HG03558 (cell line): ENCODE measurements around the gene LRP2BP.

Experiments
- ATAC-seq: cut with Tn5 transposase; IDR thresholded peaks from one replicate; pipeline ENCODE4 v1.9.1; 2021; ENCODE audit warnings: moderate number of reproducible peaks; ENCODE audit not compliant: unreplicated experiment; ENCODE audit errors: extremely low read depth

The LRP2BP gene

DNA sequence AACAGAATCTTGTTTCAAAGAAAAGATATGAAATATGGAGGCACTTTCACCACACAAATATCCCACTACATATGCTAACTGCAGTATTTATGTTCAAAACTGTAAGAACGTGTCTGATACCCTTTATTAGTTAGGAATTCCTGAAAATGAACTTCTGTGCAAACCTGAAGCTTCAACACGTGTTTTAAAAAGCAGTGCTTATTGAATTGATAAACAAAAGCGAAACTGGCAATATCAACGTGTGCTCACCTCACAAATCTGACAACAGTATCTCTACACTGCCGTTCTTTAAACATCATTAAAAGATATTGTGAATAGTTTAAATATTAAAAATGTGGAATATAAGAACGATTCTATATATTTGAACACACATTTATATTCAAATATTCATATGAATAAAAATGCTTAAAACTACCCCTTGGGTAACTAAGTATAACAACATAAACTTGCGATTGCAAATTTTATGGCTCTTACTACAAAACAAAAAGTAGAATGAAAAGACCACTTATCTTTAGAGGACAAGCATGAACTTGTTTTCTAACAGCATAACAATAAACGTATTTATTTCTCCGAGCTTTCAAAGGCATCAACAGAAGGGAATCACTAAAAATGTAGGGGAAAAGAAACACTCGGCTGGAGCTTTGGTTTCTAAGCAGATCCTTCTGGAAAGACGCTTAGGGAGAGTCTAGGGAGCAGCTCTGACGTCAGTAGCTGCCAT lies at the start of gene LRP2BP:
Gene LRP2BP, minus strand, starts transcription at position 687 of the 718 bp plus-strand sequence. CDS start 17,738 bp downstream, outside the sequence.
- no peak for ATAC-seq

GRCh38 chr4:185445209-185445608 lies 49.5 kb upstream of the LRP2BP start:
- ATAC-seq: no peak

DNA sequence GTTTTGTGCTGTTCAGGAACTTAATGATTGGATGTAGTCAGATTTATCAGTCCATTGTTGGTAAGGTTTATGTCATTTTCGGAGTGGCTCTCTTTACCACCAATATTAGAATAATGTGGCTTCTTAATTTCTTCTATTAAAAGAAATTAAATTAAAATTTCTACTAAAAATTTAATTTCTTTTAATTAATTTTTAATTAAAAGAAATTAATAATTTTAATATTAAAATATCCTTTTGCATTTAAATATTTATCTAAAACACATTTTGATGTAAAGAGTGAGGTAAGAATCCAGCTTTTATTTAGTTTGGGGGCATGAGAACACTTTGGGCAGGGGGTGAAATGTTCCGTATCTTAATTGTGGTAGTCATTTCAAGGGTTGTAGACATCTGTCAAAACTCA lies 45.8 kb upstream of the LRP2BP start:
- no peak for ATAC-seq

DNA sequence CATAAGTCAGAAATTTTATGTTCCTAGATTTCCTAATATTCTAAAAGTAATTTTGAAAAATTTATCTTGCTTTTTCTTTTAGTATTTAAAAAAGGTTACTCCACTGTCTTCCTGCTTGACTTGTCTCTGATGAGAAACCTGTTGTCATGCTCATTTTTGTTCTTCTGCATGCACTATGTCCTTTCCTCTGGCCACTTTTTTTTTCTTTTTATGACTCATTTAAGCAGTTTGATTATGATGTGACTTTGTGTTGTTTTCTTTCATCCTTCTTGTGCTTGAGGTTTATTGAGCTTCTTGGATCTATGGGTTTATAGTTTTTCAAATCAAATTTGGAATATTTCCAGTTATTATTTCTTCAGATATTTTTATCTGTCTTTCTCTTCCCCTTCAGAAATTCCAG lies 42.1 kb upstream of the LRP2BP start:
- peak; percentile 81 for ATAC-seq

- no peak for ATAC-seq
Measured at GRCh38 chr4:185435466-185435865, 39.7 kb upstream of the LRP2BP start.

- ATAC-seq: no peak
Measured at GRCh38 chr4:185429660-185430059, 33.9 kb upstream of the LRP2BP start.

DNA sequence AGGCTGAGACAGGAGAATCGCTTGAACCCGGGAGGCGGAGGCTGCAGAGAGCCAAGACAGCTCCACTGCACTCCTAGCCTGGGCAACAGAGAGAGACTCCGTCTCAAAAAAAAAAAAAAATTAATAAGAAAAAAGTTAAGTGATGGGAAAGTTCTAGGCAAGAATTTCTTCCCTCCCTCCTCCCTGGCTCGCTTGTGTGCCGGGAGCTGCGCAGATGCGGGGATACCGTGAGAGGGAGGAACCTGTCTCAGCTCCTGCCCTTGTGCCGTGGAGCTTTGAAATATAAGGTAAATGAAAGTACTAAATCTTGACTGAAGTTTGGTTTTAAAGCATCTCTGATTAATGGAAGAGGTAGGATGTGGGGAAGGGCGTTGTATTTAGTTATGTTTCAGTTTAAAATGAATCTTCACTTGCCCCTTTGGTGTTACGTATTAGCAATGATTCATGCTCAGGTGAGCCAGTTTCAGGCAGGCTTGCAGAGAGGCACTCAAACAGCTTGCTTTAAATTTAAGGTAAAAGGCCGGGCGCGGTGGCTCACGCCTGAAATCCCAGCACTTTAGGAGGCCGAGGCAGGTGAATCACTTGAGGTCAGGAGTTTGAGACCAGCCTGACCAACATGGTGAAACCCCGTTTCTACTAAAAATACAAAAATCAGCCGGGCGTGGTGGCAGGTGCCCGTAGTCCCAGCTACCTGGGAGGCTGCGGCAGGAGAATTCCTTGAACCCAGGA lies 31.4 kb upstream of the LRP2BP start:
- no peak for ATAC-seq

DNA sequence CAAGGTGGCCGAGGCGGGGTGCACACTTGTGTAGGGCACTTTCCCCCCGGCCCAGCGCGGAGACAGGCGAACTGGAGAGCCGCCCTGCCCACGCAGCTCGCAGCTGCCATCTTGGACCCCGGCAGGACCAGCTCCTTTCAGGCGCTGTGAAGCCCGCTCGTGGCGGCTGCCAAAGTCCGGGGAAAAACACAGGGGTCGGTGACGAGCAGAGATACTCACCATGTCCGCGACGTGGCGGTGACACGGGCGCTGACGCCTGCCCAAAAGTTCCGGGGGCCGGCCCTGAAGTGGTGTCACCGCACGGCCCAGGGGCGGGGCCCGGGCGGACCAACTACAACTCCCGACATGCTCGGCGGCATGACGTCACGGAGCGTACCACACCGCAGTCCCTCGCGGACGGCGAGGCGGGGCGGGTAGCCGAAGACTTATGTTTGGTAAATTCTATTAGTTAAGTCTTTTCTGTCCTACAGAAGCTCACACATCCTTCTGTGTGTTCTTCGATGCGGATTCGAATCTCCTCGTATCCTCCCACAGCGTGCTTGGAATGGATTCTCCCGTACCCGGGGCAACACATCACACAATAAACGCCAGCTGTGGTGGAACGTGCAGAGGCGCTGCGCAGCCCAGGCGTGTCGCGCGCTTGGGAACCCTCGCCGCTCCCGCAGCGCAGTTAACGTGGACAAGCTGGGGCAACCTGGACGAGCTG lies 30.1 kb upstream of the LRP2BP start, which contains the start of gene UFSP2:
Gene UFSP2, minus strand, starts transcription at position 318 of the 706 bp plus-strand sequence. Its CDS starts 96 bp downstream, at position 222.
- ATAC-seq: peak; percentile 87

- no peak for ATAC-seq
Measured at GRCh38 chr4:185424905-185425646, 29.4 kb upstream of the LRP2BP start.

DNA sequence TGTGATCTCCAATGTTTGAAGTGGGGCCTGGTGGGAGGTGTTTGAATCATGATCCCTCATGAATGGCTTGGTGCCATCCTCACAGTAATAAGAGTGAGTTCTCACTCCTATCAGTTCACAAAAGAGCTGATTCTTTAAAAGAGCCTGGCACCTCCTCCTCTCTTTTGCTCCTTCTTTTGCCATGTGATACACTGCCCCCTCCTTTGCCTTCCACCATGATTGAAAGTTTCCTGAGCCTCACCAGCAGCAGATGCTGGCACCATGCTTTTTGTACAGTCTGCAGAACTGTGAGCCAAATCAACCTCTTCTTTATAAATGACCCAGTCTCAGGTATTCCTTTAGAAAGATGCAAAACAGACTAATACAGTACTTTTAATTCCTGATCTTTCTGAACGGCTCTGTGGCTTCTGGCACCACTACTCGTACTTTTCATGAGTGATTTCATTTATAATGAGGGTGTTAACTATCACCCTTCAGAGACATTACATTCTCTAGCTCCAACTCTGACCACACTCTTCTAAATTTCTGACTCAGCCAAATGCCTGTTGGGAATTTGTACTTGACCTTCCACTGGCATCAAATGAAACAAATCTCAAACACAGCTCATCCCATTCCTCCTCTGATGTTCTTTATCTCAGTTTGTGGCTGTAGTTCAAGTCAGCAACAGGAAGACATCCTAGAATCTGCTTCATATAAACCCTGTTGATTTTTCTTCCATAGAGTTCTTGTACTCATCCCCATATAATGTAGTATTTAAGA lies 25.8 kb upstream of the LRP2BP start:
- ATAC-seq: no peak

DNA sequence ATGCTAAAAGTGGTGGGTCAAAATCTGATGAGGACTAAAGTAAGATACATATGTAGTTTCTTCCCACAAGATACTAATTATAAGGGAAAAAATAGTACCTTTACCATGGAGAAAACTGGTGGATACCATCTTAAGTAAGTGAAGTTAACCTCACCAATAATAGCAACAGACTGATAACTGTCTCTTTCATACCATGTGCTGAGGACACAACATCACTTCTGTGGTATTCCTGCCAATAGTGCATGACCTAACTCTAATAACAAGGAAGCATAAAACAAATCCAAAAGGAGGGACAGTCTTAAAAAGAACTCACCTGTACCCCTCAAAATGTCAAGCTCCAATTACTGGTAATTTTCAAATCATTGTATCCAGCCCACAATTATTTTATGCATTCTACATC lies 21.2 kb upstream of the LRP2BP start:
- no peak for ATAC-seq

GRCh38 chr4:185412412-185412811 lies 16.7 kb upstream of the LRP2BP start:
- no peak for ATAC-seq

DNA sequence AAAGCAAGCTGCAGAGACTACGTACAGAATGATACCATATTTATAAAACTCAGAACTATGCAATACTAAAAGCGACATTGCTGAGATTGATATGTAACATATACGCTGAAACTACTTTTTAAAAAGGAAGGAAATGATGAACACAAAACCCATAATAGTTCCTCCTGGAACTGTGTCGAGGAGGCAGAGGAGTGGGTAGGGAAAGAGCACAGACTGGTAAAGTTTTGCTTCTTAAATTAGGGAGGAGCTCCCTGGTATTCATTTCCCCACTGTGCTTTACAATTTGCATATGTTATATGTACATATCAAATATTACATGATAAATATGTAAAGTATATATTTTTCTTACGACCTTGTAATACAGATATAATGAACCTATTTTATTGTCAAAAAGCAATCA lies 16.1 kb upstream of the LRP2BP start:
- no peak for ATAC-seq

GRCh38 chr4:185408432-185408831 lies 12.7 kb upstream of the LRP2BP start:
- ATAC-seq: no peak

DNA sequence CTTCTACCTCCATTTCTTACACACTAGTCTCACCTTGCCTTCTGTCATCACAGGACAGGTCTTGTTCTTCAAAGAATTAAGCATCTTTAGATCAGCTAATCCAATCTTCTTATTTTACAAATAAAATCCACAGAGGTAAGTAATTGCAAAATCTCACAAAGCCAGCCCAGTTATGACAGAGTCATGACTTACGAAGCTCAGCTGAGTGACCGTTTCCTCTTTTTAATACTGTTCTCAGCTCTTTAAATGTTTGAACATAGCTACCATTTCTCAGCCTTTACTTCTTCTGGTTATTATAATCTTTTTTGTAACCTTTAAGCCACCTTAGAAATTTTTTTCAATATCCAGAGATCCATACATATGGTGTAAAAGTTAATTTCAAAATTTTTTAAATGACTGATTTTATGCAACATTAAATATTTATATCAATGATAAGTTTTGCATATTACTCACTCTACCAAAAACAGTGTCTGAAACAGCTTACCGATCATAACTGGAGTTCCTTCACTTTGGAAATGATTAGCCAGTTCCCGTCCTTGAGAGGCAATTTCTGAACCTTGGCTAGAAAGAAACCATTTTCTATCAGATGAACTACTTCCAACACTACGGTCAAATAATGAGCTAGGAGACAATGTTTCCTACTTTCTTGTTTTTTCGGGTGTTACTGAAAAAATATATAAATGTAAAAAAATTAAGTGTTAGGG lies 9.7 kb upstream of the LRP2BP start:
- peak; percentile 69 for ATAC-seq

GRCh38 chr4:185404031-185404430 lies 8.3 kb upstream of the LRP2BP start:
- ATAC-seq: no peak

DNA sequence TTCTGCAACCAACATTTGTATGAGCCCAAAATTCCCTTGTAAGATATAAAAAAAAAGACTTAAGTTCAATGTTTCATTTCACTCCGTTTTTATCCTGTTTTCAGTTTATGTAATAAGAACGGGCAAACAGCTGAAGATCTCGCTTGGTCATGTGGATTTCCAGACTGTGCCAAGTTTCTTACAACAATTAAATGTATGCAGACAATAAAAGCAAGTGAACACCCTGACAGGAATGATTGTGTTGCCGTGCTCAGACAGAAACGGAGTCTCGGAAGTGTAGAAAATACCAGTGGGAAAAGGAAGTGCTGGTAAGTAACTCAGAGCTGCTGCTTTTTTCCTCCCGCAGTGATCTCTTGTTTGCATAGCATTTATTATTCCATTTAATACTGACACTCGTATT lies 3.7 kb upstream of the LRP2BP start:
- ATAC-seq: no peak

DNA sequence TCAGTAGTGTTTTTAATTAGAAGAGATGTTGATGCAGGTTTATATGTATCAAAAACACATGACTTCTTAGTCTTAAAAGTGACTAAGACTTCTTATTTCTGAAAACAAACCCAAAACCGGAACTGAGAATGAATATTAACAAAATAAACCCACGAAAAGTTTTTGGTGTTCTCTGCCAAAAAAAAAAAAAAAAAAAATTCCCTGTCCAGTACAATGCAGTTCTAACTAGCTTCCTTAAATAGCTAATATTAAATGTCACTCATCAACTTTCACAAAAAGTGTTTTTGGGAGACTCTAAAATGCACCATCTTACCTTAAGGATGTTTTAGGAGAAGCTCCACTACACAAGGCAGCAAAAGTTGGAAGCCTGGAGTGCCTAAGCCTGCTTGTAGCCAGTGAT lies 2.9 kb upstream of the LRP2BP start:
- no peak for ATAC-seq

DNA sequence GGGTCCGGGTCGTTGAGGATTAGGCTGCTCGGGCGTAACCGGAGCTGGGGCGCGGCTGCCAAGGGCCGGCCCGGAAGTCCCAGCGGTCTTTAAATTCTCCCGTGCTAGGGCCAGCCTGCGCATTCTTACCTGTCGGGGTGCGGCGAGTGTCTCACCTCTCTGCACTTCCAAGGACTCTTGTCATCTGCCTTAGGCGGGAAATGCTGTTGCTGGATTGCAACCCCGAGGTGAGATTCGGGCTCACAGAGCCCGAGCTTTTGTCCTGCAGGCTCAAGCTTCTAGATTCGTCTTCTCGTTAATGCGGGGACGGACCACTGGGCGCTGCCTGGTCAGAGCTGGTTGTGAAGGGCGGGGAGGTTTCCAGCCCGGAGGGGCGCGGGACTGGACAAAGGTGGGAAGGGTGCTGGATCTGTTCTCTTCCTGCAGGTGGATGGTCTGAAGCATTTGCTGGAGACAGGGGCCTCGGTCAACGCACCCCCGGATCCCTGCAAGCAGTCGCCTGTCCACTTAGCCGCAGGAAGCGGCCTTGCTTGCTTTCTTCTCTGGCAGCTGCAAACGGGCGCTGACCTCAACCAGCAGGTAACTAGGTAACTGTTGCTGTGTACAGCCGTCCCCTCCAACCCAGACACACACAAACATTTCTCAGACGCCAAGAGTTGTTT lies 1.1 kb upstream of the LRP2BP start, which contains the start of gene ANKRD37:
Gene ANKRD37, plus strand, starts transcription at position 118 of the 662 bp plus-strand sequence. Its CDS starts 83 bp downstream, at position 201.
- ATAC-seq: peak; percentile 54
